Transverse colon (tissue), 3 donors: ENCODE results near the gene VAMP5.

Experiments used
- POLR2A ChIP-seq: fragments of 450-650 bp; IDR thresholded peaks from one replicate; pipeline ENCODE4 v1.6.1; 2016; ENCODE audit warnings: antibody characterized with exemption, mild to moderate bottlenecking, moderate library complexity
- TF ChIP-seq, protein P1 (sequence below), 5 experiments: fragments of 200-600 bp in 3 of 5; fragments of 450-650 bp in 2 of 5; sonication (generic) in 3 of 5; IDR thresholded peaks; 1 replicate in 2 of 5; 2 replicates in 3 of 5; pipeline ENCODE4 v1.5.1; 2016 to 2017; ENCODE audit warnings: antibody characterized with exemption in 5 of 5, inconsistent platforms in 3 of 5, mild to moderate bottlenecking in 2 of 5, moderate library complexity in 1 of 5

DNA sequence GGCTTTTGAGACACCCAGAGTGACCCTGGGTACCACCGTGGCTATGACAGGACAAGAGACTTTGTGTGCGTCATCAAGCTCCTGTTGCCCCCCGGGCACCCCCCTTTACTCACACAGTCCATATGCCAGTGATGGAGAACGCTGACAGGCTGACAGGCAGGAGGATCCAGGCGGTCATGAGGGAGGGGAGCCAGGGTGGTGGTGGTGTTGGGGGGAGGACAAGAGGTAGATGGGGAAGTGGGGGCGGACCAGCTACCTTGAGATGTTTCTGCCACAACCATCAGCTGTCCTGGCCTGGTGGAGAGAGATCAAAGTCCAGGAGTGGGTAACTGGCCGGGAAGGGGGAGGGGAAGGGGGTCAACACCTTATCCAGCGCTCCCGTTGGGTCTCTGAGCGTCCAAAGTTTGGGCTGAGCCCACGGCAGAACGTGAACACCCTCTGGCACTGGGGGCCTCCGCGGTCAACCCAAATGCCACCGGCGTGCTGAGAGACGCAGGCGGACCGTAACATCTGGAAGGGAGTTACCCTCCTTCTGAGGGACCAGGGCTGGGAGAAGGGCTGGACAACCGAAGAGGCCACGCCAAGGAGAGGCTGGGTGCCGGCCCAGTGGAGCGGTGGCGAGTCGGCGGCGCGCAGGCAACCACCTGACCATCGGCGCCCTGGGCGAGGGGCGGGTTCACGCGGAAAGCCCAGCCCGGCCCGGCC, 17.7 kb downstream of the VAMP5 start:
- TF ChIP-seq, protein P1, sequence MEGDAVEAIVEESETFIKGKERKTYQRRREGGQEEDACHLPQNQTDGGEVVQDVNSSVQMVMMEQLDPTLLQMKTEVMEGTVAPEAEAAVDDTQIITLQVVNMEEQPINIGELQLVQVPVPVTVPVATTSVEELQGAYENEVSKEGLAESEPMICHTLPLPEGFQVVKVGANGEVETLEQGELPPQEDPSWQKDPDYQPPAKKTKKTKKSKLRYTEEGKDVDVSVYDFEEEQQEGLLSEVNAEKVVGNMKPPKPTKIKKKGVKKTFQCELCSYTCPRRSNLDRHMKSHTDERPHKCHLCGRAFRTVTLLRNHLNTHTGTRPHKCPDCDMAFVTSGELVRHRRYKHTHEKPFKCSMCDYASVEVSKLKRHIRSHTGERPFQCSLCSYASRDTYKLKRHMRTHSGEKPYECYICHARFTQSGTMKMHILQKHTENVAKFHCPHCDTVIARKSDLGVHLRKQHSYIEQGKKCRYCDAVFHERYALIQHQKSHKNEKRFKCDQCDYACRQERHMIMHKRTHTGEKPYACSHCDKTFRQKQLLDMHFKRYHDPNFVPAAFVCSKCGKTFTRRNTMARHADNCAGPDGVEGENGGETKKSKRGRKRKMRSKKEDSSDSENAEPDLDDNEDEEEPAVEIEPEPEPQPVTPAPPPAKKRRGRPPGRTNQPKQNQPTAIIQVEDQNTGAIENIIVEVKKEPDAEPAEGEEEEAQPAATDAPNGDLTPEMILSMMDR (IDR thresholded peaks at IDR 0.05), result no peak
- TF ChIP-seq POLR2A, result no peak
